Thymus (tissue), 11 donors: ENCODE results near the gene DNER. TPM values are rescaled to one million over a fixed set of nuclear protein-coding genes. Genes with fewer than 3 reads are reported as not detected.

ENCODE experiments used
- DNase-seq, 9 donors: peaks; one replicate each; pipeline ENCODE4 v3.0.0-alpha.2; 2013; ENCODE audit warnings: low spot score in 9 of 9, low read depth in 6 of 9, missing footprints in 1 of 9
- H3K27ac ChIP-seq, 2 donors: one replicate each; pipeline ENCODE4 v1.5.1; 2013; ENCODE audit warnings: control low read depth in 1 of 2, low read depth in 1 of 2, low read length in 1 of 2, mild to moderate bottlenecking in 1 of 2, moderate library complexity in 1 of 2
- H3K27me3 ChIP-seq, 2 donors: one replicate each; pipeline ENCODE4 v1.5.1; 2013; ENCODE audit warnings: low read length in 1 of 2; ENCODE audit not compliant: control insufficient read depth in 2 of 2, insufficient read depth in 1 of 2
- H3K36me3 ChIP-seq, 2 donors: one replicate each; pipeline ENCODE4 v1.5.1; 2013; ENCODE audit warnings: low read length in 1 of 2, mild to moderate bottlenecking in 1 of 2, moderate library complexity in 1 of 2; ENCODE audit not compliant: control insufficient read depth in 2 of 2, insufficient read depth in 2 of 2
- H3K4me1 ChIP-seq, 2 donors: one replicate each; pipeline ENCODE4 v1.5.1; 2013; ENCODE audit warnings: low read length in 2 of 2; ENCODE audit not compliant: control insufficient read depth in 2 of 2, insufficient read depth in 2 of 2
- H3K4me3 ChIP-seq, 2 donors: one replicate each; pipeline ENCODE4 v1.5.1; 2013; ENCODE audit warnings: low read length in 2 of 2, control low read depth in 1 of 2, mild to moderate bottlenecking in 1 of 2
- H3K9me3 ChIP-seq, 2 donors: one replicate each; pipeline ENCODE4 v1.5.1; 2013; ENCODE audit warnings: low read length in 1 of 2, mild to moderate bottlenecking in 1 of 2; ENCODE audit not compliant: control insufficient read depth in 2 of 2, insufficient read depth in 1 of 2
- WGBS: extraction: QIAGEN DNeasy Blood & Tissue Kit; methylation state at CpG from one replicate; pipeline ENCODE4 v1.1.7; 2013; 5-methylcytosine and 5-hydroxymethylcytosine counted together
- polyA plus RNA-seq: library from polyadenylated mRNA; stranded (reverse); fragments of 200-250 nt; gene quantifications from one replicate; pipeline ENCODE4 v1.2.3, GENCODE V29; 2013
- total RNA-seq: library from RNA; stranded (reverse); fragments of 120-200 nt; gene quantifications from one replicate; pipeline ENCODE4 v1.2.4, GENCODE V29; 2013
- donor health status: healthy.

The DNER gene
- total and polyA plus RNA-seq, 2 donors: 0.09 to 0.59 TPM

DNA sequence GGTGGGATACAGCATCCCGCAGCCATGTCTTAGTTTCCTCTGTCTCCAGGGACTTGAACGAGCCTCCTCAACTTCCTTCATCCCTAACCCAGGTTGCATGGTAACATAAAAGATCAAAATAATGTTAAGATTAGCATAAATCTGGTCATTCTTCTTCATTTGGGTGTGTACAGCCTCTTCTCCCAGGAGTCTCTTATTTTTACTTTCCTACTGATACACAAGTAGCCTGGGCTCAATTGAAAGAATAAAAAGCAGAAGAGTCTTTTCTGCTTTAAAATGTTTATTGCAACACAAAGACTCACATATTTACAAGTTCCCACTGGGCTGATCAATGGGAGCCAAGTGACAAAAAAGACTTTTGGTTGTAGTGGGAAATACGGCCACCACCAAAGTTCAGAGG, 305.4 kb downstream of the DNER start:
- no peaks in the 10 kb centered on the region for H3K36me3 ChIP-seq
- no peak for DNase-seq
- H3K27me3 ChIP-seq: no peaks in the 10 kb centered on the region
- peak overlapping the region in 1 of 2 donors; percentile 26 for H3K27ac ChIP-seq
- 90% methylated on average over 3 of the region's 3 CpGs for WGBS
- no peaks in the 10 kb centered on the region for H3K4me1 ChIP-seq
- H3K9me3 ChIP-seq: no peaks in the 10 kb centered on the region
- H3K4me3 ChIP-seq: no peak overlapping the region

DNA sequence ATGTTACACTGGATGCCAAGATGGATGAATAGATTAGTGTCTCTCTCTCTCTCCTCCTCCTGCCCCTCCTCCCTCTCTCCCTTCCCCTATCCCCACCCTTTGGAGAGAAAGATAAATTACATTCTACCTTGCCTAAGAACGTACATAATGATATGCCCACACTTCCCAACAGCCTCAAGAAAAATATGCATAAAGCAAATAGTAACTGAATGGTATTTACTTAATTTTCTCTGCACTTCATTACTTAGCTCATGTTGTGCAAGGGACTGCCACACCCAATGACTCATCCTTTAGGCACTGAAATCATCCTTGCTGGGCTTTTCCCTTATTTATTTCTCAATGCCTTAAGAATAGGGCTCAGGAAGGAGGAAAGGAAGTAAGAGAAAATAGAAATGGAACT, 306.0 kb downstream of the DNER start:
- WGBS: 88% methylated on average over 1 of the region's 1 CpG
- no peak overlapping the region for H3K4me3 ChIP-seq
- no peaks in the 10 kb centered on the region for H3K9me3 ChIP-seq
- H3K27ac ChIP-seq: no peak overlapping the region
- no peaks in the 10 kb centered on the region for H3K27me3 ChIP-seq
- no peaks in the 10 kb centered on the region for H3K36me3 ChIP-seq
- no peaks in the 10 kb centered on the region for H3K4me1 ChIP-seq
- no peak for DNase-seq

DNA sequence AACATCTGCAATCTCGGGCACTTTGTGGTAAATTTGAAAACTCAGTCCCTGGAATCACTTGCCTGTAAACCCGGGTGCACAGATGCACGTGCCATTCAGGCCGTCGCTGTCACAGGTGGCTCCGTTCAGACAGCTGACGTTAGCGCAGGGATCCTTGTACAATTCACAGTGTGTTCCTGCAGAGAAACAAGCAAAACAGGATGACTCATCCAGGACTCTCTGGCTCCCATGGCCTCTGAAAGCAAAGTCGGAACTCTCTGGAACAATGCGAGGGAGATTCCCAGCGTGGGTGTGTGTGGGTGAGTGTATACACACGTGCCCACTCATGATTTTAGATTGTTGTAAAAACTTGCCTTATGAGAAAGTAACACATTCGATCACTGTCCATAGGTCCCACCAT, 307.2 kb downstream of the DNER start:
- no peaks in the 10 kb centered on the region for H3K9me3 ChIP-seq
- H3K27ac ChIP-seq: no peak overlapping the region
- DNase-seq: no peak
- no peak overlapping the region for H3K4me3 ChIP-seq
- no peaks in the 10 kb centered on the region for H3K27me3 ChIP-seq
- no peaks in the 10 kb centered on the region for H3K36me3 ChIP-seq
- no peaks in the 10 kb centered on the region for H3K4me1 ChIP-seq
- 92% methylated on average over 13 of the region's 13 CpGs for WGBS

DNA sequence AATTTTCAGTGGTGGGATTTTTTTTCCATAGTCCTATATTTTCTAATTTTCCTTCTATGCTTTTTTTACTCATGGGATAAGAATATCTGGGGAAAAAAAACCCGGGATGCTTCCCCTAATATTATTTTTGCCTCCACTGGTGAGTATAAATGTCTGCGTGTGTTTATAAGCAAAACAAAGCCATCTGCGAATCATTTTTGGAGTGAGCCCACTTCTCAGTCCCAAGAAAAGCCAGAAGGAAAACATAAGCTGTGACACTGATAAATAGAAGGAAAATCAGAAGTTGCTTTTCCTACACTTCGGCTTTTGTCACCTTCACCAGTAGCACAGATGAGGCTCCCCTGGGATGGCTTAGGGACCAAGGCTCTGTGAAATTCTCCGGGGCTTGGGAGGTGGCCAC, 308.6 kb downstream of the DNER start:
- 94% methylated on average over 5 of the region's 5 CpGs for WGBS
- H3K27ac ChIP-seq: no peak overlapping the region
- H3K4me3 ChIP-seq: no peak overlapping the region
- H3K27me3 ChIP-seq: no peaks in the 10 kb centered on the region
- no peaks in the 10 kb centered on the region for H3K9me3 ChIP-seq
- no peak for DNase-seq
- H3K4me1 ChIP-seq: no peaks in the 10 kb centered on the region
- H3K36me3 ChIP-seq: no peaks in the 10 kb centered on the region

DNA sequence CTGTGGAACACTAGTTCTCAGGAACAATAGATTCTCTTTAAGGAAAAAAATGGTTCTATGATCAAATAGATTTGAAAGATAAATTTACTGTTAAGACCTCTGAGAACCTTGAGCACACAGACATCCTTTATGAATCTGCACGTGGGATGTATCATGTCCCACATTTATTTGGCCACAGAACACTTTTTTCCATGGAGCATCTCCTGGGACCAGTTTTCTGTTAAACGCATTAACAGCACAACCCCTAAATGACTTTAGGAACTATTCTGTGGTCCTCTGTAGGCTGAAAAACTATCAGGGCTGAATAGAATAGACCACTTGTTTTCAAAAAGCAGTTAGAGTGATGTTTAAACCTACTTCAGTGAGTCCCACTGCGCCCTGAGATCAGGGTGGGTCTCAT, 311.1 kb downstream of the DNER start:
- H3K4me3 ChIP-seq: no peak overlapping the region
- H3K27ac ChIP-seq: no peak overlapping the region
- no peaks in the 10 kb centered on the region for H3K27me3 ChIP-seq
- no peaks in the 10 kb centered on the region for H3K4me1 ChIP-seq
- H3K36me3 ChIP-seq: no peaks in the 10 kb centered on the region
- H3K9me3 ChIP-seq: no peaks in the 10 kb centered on the region
- 93% methylated on average over 3 of the region's 3 CpGs for WGBS
- no peak for DNase-seq

DNA sequence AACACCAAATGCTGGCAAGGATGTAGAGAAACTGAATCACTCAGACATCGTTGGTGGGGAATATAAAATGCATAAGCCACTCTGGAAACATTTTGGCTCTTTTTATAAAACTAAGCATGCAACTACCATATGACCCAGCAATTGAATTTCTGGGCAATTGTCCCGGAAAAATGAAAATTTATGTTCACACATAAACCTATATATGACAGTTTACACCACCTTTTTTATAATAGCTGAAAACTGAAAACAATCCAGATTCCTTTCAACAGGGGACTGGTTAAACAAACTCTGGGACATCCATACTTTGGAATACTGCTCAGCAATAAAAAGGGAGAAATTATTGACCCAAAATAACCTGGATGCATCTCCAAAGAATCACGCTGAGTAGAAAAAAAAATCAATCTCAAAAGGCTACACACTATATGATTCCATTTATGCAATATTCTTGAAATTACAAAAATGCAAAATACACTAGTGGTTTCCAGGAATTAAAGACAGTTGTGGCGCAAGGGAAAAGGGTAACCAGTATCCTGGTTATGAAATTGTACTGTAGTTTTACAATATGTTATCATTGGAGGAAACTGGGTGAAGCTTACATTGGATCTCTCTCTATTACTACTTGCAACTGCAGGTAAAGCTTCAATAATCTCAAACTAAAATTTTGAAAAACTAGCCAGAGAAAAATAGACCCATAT, 313.0 kb downstream of the DNER start:
- Histone ChIP-seq H3K27me3 (no peaks in the 10 kb centered on the region), H3K27ac (no peak overlapping the region), H3K36me3 (no peaks in the 10 kb centered on the region), H3K9me3 (no peaks in the 10 kb centered on the region), H3K4me1 (no peaks in the 10 kb centered on the region), H3K4me3 (no peak overlapping the region)
- DNase-seq: no peak
- 90% methylated on average over 4 of the region's 4 CpGs for WGBS

DNA sequence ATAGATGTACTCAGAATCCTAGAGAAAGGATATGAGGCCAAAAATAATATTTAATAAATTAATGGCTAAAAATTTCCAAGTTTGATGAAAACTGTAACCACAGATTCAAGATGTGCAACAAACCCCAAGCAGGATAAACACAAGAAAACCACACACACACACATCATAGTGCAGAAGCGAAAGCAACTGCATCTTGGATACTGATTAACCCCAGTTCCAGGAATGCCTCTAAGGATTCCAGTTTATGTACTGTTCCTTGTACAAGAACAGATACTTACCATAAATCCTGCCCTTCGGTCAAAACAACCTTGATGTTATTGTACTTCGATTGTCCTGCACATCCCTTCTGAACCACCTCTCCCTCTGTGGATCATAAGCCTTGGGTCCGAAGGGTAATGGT, 320.4 kb downstream of the DNER start:
- no peaks in the 10 kb centered on the region for H3K4me1 ChIP-seq
- H3K4me3 ChIP-seq: no peak overlapping the region
- no peak for DNase-seq
- peaks cover 0 to 15% of the 10 kb centered on the region in 2 donors for H3K9me3 ChIP-seq
- H3K27me3 ChIP-seq: no peaks in the 10 kb centered on the region
- 97% methylated on average over 4 of the region's 4 CpGs for WGBS
- no peak overlapping the region for H3K27ac ChIP-seq
- H3K36me3 ChIP-seq: no peaks in the 10 kb centered on the region

DNA sequence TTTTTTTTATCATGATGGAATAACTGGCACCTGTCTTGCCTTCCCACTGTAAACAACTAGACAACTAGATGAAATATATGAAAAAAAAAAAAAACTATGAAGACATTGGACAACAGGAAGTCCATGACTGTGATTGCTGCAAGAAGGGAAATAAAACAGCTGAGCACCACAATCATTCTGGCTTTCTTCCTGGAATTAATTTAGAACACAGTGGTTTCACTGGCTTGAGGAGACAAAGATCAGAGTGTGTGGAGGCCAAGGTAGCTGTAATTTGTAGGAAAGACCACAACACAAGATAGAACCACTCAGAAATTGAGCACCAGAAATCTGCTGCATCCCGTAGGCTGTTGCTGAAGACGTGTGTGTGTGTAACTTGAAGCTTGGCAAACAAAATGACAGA, 322.2 kb downstream of the DNER start:
- Histone ChIP-seq H3K9me3 (peaks cover 0 to 20% of the 10 kb centered on the region in 2 donors), H3K4me1 (no peaks in the 10 kb centered on the region), H3K27ac (no peak overlapping the region), H3K4me3 (no peak overlapping the region), H3K36me3 (no peaks in the 10 kb centered on the region), H3K27me3 (no peaks in the 10 kb centered on the region)
- 92% methylated on average over 2 of the region's 2 CpGs for WGBS
- DNase-seq: no peak

DNA sequence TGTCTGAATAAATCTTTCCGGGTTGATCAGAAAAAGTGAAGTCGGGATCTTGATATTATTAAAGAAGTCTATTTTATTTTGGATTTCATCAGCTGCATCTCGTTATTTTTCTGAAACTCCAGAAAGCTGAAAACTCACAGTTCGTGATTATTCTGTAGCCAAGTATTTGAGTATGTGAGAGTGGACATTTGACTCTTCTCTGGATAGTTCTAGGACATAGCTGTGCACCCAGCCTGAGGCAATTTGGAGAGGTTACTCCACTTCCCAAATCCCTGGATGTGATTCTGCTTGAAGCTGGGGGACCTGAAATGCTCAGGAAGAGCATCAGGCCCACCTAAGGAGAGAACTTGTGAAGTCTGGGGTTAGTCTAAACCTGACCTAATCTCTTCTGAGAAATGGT, 325.6 kb downstream of the DNER start:
- Histone ChIP-seq H3K27me3 (no peaks in the 10 kb centered on the region), H3K27ac (no peak overlapping the region), H3K4me3 (no peak overlapping the region), H3K4me1 (no peaks in the 10 kb centered on the region), H3K36me3 (no peaks in the 10 kb centered on the region), H3K9me3 (peaks cover 0 to 5% of the 10 kb centered on the region in 2 donors)
- no peak for DNase-seq
- 94% methylated on average over 4 of the region's 4 CpGs for WGBS
